T-helper 22 cell (primary cell): ENCODE measurements around the gene ABLIM2.

ENCODE experiments used
- DNase-seq: peaks from one replicate; pipeline ENCODE4 v3.0.0-alpha.2; 2020; ENCODE audit warnings: low read depth

ABLIM2 gene

GRCh38 chr4:8136972-8137710, 21.5 kb downstream of the ABLIM2 start:
- no peak for DNase-seq

- no peak for DNase-seq
Measured at GRCh38 chr4:8136529-8136928, 22.1 kb downstream of the ABLIM2 start.

- no peak for DNase-seq
Measured at GRCh38 chr4:8135666-8136065, 22.9 kb downstream of the ABLIM2 start.

GRCh38 chr4:8133897-8134563, 24.6 kb downstream of the ABLIM2 start:
- no peak for DNase-seq

- no peak for DNase-seq
Measured at GRCh38 chr4:8132947-8133705, 25.5 kb downstream of the ABLIM2 start.

- no peak for DNase-seq
Measured at GRCh38 chr4:8132400-8132799, 26.2 kb downstream of the ABLIM2 start.

- no peak for DNase-seq
Measured at GRCh38 chr4:8131826-8132225, 26.8 kb downstream of the ABLIM2 start.

- no peak for DNase-seq
Measured at GRCh38 chr4:8131210-8131609, 27.4 kb downstream of the ABLIM2 start.

GRCh38 chr4:8130346-8131066, 28.1 kb downstream of the ABLIM2 start:
- DNase-seq, result no peak

- no peak for DNase-seq
Measured at GRCh38 chr4:8129785-8130184, 28.8 kb downstream of the ABLIM2 start.

GRCh38 chr4:8129136-8129535, 29.5 kb downstream of the ABLIM2 start:
- no peak for DNase-seq

GRCh38 chr4:8128100-8128856, 30.3 kb downstream of the ABLIM2 start:
- no peak for DNase-seq

GRCh38 chr4:8127051-8127826, 31.4 kb downstream of the ABLIM2 start:
- DNase-seq, result no peak

GRCh38 chr4:8126523-8126922, 32.1 kb downstream of the ABLIM2 start:
- DNase-seq, result no peak

GRCh38 chr4:8125526-8126056, 33.0 kb downstream of the ABLIM2 start:
- no peak for DNase-seq

GRCh38 chr4:8123870-8124269, 34.7 kb downstream of the ABLIM2 start:
- no peak for DNase-seq

- DNase-seq, result no peak
Measured at GRCh38 chr4:8123389-8123788, 35.2 kb downstream of the ABLIM2 start.

- no peak for DNase-seq
Measured at GRCh38 chr4:8122746-8123145, 35.9 kb downstream of the ABLIM2 start.

GRCh38 chr4:8121292-8122015, 37.2 kb downstream of the ABLIM2 start:
- DNase-seq, result no peak

- no peak for DNase-seq
Measured at GRCh38 chr4:8120501-8120900, 38.1 kb downstream of the ABLIM2 start.
